GM19467 (cell line): ENCODE results near the gene MEGF10.

ENCODE experiments used
- ATAC-seq: cut with Tn5 transposase; IDR thresholded peaks from one replicate; pipeline ENCODE4 v1.9.1; 2021; ENCODE audit warnings: mild to moderate bottlenecking, moderate library complexity; ENCODE audit not compliant: unreplicated experiment

MEGF10 gene

DNA sequence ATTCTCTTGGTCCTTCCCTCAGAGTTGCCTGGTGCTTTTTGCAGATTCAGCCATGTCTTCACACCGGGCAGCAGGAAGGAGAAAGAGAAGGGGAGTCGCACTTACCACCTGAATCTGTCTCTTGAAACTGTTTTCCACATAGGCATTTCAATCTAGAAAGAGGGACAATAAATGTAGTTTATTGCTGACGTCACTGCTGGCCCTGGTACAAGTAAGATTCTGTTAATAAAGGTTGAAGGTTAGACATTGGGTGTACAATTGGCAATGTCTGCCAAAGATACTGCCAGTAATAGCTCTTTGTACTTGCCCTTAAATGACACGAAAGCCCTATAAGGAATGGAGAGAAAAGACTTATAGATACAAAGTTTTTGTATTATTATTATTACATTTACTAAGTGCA lies 72.8 kb downstream of the MEGF10 start:
- no peak for ATAC-seq

DNA sequence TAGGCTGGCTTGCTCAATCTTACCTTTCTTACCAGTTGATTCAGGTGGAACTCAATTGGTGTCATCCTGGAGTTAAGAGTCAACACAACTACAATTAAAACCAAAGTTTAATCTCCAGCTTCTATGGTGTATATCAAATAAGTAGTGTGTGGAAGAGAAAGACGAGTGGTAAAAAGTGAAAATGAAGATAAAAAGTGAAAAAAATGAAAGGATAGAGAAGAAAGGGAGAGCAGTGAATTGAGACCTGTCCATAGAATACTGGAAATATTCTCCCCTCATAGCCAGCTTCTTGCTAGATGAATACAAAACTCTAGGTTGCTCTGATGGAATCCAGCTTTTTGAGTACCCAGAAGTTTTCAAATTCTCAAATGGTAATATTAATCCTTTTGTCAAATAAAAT lies 76.4 kb downstream of the MEGF10 start:
- ATAC-seq, result no peak

DNA sequence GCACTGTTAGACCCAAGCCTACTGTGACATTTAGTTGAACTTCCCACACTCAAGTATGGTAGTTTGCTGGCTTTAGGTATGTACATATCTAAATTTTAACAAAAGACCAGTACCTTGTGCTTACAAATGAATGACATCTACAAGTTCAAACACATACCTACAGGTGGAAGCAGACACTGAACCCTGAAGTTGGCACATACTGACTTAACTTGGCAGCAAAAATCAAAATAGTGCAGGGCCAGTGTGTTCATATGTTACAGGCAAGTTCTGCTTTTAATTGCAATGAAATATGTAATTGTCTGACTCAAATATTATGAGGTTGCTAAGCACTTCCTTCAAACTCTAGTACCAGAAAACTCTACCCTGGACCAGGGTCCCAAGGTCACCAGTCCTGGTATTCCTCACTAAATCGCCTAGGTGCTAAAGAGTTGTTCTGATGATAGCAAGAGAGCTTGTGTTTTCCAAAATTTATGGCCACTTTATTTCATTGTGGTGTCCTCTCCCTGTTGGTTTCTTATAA lies 77.4 kb downstream of the MEGF10 start:
- no peak for ATAC-seq

DNA sequence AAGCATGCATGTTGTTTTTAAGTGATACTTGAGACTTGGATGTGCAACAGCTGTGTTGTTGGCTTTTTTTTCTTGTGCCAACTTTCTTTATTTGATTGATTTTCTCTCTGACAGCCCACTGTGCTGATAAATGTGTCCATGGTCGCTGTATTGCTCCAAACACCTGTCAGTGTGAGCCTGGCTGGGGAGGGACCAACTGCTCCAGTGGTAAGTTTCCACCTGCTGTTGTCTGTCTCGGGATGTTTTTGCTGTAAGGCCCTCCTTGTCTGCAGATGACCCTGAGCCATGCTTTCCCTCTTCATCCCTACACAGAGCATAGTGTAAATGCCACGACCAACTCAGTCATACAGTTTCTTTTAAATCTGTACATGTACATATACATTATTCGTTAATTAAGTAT lies 79.2 kb downstream of the MEGF10 start:
- no peak for ATAC-seq

DNA sequence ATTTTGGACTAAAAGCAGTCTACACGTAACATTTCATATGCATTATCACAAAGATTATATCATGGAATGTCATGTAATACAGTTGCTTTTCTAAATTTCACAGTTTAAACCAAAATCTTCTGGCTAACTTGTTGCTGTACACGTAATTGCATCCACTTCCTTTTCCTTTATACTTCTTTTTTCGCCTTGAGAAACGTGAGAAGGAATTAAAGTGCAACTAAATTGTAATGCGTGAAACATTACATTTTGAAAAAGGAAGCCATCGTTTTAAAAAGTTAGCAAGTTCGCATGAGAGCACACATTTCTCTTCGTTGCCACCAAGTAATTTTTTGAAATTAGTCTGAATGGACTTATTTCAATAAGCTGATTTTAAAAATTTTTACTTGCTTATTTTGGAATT lies 80.0 kb downstream of the MEGF10 start:
- no peak for ATAC-seq

DNA sequence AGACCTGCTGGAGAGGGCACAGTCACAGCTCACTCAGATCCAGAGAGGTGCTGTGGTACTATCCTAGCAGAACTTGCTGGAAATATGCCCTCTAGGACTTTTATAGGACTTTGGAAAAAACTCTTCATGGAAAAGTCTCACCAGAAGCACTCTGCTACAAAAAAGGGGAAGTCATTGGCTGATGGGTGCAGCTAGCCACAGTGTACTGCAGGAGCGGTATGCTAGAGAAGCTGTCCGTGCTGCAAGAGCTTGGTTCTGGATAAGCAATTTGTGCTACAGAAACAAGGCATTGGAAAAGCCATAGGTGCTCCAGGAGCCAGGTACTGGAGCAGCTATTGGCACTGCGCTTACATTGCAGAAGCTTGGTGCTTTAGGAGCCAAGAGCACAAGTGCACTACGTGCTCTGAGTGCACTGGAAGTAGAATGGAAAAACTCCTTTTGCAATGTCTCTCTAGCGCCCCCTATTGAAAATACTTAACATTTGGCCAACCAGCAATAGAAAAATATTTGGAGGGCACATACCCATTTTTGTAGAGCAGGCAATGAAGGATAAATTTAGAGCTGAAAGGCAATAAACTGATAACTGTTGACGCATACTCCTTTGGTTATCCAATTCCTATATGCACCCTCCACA lies 83.4 kb downstream of the MEGF10 start:
- ATAC-seq, result no peak

DNA sequence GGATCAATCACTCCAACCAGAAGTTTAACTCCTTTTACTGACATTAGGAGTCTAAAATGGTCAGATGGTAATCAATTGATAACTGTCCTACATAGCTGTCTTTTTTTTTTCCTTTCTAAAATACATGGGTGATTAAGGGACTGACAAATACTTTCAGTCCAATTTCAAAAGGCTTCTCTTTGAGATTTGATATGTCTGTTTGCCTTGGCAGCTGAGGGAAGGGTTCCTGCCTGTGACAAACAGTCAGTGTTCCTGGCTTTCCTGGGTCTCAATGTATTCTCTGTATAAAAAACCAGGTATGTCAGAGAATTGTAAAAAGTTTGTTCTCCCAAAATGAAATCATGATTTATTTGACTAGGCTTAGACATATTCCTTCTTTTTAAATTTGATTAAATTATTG lies 84.5 kb downstream of the MEGF10 start:
- no peak for ATAC-seq

DNA sequence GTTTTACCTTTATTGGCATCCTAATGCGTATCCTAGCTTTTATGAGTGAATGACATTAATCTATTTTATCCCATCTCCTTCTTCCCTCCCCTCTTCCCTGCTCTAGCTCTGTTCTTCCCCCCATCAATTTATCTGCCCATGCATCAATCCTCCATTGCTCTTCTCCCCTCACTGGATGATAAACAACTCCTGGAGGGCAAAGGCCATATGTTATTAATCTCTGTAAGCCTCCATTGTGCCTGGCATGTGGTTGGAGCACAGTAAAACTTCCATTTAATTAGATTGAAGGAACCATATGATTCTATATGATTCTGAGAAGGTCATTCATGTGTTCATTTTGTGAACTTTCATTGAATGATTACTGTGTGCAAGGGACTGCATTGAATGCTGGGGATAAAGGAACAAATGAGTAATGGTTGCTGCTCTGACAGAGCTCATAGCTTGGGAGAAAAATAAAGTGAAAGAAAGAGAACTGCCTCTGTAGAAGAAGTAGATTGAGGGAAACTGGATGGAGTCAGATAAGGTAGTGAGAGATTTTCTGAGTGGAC lies 85.0 kb downstream of the MEGF10 start:
- ATAC-seq, result no peak

DNA sequence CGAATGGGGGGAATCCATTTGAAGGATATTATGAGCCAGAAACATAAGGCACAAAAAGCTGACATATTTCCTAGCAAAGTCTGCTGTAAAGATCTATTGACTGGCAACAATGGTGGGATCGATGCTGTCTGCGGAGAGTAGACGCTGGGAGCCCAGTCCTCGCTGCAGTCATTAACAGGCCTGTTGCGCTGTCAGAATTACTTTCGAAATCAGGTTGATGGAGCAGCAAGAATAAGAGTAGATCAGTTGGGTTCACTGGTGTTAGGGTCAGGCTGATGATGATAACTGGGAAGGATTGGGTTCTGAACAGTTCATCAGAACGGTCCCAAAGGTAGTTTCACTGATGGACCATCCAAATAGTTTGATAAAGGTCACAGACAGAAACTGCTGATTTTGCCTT lies 87.1 kb downstream of the MEGF10 start:
- no peak for ATAC-seq

DNA sequence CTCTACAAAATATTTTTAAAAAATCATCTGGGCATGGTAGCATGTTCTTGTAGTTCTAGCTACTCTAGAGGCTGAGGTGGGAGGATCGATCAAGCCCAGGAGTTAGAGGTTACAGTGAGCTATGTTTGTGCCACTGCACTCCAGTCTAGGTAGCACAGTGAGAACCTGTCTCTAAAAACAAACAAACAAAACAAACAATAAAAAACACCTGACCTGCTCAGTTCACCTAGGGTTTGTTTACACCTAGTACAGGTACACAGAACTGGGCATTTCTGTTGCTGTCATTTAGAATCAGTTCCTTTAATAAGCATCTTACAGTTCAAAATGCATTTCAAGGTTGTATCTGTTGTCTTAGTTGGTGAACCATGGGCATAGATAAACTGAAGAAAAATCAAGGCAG lies 95.3 kb downstream of the MEGF10 start:
- no peak for ATAC-seq

DNA sequence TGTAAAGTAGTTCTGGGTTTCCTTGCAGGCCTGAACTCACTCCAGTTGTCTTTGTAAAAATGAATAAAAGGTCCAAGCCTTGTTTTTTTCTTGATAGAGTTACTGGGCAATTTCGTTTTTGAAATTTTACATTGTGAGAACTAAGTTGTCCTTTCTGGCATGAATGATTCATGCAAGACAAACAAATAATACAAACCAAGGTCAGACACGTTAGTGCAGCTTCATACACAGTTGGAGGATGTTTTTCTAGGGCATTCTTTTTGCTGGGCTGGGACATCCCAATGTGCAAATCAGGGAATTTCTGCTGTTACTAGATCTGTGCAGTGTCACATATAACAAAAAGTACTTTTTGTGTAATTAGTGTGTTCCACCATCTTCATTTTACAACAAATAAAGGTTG lies 96.0 kb downstream of the MEGF10 start:
- no peak for ATAC-seq

DNA sequence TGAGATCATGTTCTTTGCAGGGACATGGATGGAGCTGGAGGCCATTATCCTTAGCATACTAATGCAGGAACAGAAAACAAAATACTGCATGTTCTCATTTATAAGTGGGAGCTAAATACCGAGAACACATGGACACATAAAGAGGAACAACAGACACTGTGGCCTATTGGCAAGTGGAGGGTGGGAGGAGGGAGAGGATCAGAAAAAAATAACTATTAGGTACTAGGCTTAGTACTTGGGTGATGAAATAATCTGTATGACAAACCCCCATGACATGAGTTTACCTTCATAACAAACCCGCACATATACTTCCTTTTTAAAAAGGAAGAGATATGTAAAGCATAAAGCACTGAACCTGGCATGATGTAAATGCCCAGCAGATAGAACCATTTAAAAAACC lies 99.0 kb downstream of the MEGF10 start:
- no peak for ATAC-seq

DNA sequence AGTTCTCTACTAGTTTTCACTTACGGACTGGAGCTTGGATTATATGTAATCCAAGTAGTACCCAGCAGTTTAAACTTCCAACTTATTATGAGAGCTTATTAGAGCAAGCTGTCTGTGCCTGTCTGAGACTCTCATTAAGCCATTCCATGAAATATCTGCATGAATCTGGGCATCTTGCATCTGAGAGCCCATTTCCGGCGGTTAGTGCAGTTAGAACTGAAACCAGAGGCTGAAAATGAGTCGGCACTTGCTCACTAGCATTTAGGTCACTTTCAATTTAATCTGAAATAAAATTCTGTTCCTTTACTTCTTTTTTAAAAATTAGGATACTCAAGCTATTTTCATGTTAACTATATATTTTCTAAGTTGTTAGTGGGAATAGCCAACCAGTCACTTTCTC lies 102.2 kb downstream of the MEGF10 start:
- ATAC-seq, result no peak

DNA sequence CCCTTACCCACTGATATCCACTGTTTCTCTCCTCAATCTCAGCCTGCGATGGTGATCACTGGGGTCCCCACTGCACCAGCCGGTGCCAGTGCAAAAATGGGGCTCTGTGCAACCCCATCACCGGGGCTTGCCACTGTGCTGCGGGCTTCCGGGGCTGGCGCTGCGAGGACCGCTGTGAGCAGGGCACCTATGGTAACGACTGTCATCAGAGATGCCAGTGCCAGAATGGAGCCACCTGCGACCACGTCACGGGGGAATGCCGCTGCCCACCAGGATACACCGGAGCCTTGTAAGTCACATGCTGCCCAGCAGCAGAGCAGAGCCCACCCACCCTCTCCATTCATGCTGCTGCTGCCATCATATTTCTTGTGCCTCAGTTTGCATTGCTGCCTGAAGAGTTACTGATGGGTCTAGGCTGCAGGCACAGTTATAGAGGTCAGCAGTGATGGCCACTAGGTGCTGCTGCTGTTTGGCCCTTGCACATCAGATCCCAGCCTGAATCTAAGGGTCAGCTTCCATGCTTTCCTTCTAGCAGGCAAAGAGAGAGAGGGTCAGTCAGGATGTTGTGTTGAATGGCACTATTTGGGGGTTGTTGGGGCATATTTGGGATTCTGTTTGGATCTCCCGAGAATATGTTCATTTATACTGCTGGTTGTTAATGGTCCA lies 106.0 kb downstream of the MEGF10 start:
- no peak for ATAC-seq

DNA sequence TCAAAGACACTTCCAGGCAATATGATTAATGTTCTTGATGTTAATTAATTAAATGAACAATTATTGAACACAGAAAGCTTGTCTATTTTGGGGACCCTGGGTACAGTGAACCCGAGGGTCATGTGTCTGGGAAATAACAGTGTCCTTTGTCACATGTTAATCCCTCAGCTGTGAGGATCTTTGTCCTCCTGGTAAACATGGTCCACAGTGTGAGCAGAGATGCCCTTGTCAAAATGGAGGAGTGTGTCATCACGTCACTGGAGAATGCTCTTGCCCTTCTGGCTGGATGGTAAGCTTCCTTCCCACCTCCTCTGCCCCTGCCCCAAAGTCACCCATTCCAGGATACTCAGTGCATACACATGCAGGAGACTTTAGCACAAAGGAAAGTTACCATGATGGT lies 107.9 kb downstream of the MEGF10 start:
- no peak for ATAC-seq

DNA sequence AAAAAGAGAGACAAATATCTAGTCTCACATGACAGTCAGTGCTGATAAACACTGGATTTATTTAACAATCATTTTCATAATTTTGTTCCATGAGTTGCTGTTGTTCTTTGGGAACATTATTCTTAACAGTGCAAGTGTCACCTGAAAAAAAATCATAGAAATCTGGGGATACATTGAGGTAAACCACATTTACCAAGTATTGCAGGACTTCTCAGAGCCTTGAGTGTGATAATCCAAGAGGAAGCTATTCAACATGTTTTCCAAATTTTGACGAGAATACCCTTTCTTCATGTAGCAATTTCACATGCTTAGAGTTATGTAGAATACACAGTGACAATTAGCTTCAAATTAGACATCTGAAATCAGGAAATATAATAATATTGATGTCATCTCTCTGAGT lies 108.5 kb downstream of the MEGF10 start:
- ATAC-seq, result no peak

DNA sequence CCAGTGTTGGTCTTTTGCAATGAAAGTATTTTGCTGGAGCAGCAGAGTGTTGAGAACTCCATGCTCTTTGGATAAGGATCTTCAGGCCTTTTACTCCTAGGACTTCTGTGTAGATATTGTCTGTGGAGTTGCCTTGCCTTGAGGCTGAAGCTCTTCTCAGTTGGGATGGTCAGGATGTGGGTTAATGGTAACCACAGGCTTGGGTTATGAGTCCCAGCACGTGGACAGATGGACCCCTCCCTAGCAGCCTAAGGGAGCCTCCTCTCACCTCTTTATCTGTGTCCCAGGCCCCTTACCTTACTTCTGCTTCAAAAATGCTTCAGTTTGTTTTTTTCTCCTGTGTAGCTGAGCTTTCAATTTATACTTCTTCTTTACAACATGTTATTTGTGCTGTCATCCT lies 109.9 kb downstream of the MEGF10 start:
- ATAC-seq, result no peak

DNA sequence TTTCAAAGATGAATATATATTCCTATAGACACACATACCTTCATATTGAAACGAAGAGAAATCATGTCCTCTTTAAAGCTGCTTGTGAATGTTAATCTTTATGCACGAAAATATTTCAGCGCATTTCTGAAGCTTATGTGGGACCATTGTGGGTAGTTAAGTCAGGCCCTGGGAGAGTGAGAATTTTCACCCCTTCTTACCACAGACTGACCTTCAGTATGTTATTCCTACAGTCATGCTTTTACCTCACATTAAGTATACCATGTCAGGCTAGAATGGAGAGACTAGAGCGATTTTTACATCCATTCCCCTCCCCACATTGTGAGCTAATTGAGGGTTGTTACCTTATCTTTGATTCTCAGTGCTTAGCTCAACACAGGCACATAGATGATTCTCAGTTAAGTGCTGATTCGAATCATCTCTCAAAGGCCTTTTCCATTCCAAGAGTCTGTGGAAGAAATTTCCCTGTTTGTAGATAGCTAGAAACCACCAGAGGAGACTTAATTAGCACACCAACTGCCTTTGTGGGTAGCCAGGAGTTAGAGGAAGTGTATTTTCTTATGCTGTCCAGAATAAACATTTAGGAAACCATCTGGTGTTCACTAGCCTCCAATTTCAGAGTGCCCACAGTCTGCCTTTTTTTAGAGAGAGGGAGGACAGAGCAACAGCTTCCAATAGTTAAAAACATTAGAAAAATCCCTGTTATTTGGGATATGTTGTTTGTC lies 110.5 kb downstream of the MEGF10 start:
- ATAC-seq, result no peak

DNA sequence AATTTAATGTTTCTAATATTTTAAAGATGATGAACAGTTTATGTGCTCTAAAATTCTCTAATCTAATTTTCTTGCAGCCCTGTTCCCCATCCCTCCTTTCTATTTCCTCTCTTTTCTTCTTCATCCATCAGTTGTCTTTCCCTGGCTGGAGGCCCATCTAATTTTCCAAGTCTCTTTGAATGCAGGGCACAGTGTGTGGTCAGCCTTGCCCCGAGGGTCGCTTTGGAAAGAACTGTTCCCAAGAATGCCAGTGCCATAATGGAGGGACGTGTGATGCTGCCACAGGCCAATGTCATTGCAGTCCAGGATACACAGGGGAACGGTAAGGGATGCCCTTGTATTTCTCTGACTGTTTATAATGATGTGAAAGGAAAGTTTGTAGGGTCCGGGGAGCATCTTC lies 111.8 kb downstream of the MEGF10 start:
- no peak for ATAC-seq

DNA sequence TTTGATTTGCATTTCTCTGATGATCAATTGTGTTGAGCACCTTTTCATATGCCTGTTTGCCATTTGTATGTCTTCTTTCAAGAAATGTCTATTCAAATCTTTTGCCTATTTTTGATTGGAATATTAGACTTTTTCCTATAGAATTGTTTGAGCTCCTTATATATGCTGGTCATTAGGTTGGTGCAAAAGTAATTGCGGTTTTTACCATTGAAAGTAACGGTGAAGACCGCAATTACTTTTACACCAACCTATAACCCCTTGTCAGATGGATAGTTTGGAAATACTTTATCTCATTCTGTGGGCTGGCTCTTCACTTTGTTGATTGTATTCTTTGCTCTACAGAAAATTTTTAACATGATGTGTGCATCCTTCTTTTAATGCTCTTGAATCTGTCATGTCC lies 113.6 kb downstream of the MEGF10 start:
- ATAC-seq, result no peak

DNA sequence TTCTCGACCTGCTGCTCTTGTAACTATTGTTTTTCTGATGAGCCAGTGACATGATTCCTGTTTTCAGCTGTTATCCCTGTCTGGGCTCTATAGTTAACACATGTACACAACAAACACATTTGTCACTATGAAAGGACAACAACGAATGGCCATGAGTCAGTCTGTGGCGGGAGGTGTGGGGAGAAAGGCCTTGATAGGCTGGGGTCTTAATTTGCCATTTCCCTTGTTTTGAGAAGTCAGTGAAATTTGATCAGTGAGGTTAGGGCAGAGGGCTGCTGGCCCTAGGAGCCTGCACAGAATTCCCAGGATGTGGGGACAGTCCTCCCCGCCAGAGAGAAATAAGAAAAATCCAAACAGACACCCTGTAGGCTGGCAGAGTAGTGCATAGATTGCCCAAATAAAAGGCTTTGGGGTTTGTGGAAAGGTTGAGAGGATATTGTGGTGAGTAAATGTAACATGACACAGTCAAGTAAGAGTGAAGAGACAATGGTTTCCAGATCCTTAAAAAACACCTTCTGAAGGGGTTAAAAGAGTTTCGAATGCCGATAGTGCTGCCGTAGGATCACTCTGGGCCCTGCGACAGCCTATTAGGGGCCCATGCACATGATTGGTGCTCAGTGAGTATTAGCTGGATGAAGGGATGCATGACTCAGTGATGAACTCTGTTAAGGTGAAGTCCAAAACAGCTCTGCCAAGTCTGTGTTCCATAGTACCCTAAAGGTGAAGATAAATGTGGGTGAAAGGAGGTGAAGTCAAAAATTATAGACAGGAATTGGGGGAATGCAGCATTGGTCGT lies 115.9 kb downstream of the MEGF10 start:
- no peak for ATAC-seq
